Measurements from ENCODE around the gene MRPL43. TPM values are rescaled to one million over a fixed set of nuclear protein-coding genes. Genes with fewer than 3 reads are reported as not detected.

MRPL43 gene
- total and polyA plus RNA-seq, 2 donors (not counting 3 experiments of a cell fraction or from before 2014, with no cell fraction given): 75.0 to 144 TPM

- dilution Hi-C loops (cut with MboI; ENCODE audit: extremely low pct_ligation_motif_present, low sequenced_read_pairs): no loop called here
- H2AFZ ChIP-seq (ENCODE audit: low read depth, low read length): peak overlapping the region; percentile 20
- H3K4me3 ChIP-seq (replicated peaks in 1 of 3; ENCODE audit: insufficient read depth in 1 of 3, low read depth in 1 of 3, low read length in 3 of 3): no peak overlapping the region
- peak; percentile 82 for DNase-seq (ENCODE audit: low read depth, low spot score)
- no peak overlapping the region for H3K4me2 ChIP-seq (ENCODE audit: insufficient read depth, low read length)
- CTCF ChIA-PET: interaction anchor here (0.6 to 7.3 kb wide), 21 partner anchors 12 to 456 kb away, joined by 3 to 254 read pairs (median 5); partner anchors contain the start of genes KAZALD1, LZTS2, MRPL43 and PDZD7
- POLR2A ChIA-PET: no interaction called here
- TF ChIP-seq POLR2AphosphoS5 (IDR thresholded peaks at IDR 0.05; ENCODE audit: insufficient read depth, low read depth, low read length) (no peak), POLR2A (IDR thresholded peaks at IDR 0.05; ENCODE audit: low read depth, low read length) (no peak), GATA2 (IDR thresholded peaks at IDR 0.05; ENCODE audit: insufficient read depth, insufficient read length, low read depth, low read length) (no peak), CTCF (IDR thresholded peaks at IDR 0.05; ENCODE audit: extremely low read depth in 1 of 2, insufficient read depth in 1 of 2, low read depth in 1 of 2, low read length in 2 of 2) (peak; percentile 90 to 93), JUN (IDR thresholded peaks at IDR 0.05; ENCODE audit: borderline replicate concordance, insufficient read depth, insufficient read length, low read depth) (no peak), MAX (IDR thresholded peaks at IDR 0.05; ENCODE audit: insufficient read depth, insufficient read length) (peak; percentile 25), EZH2 (IDR thresholded peaks at IDR 0.05; ENCODE audit: borderline replicate concordance, low read depth, low read length, severe bottlenecking) (no peak), FOS (IDR thresholded peaks at IDR 0.05; ENCODE audit: borderline replicate concordance, insufficient read depth, low read length) (no peak), MYC (IDR thresholded peaks at IDR 0.05; ENCODE audit: low read depth, low read length) (no peak)
- H3K27ac ChIP-seq (ENCODE audit: insufficient read depth, low read depth, low read length): no peak overlapping the region
- no TSS peak for BruUV-seq (replicated peaks)
- H3K27me3 ChIP-seq (ENCODE audit: control insufficient read depth in 2 of 2, insufficient read depth in 2 of 2, low read length in 2 of 2): no peaks in the 10 kb centered on the region
- no peaks in the 10 kb centered on the region for H3K9me3 ChIP-seq (replicated peaks; ENCODE audit: control insufficient read depth, insufficient read depth, low read length)
- H3K9me1 ChIP-seq (replicated peaks; ENCODE audit: control insufficient read depth, extremely low read depth, insufficient read depth, low read length): no peaks in the 10 kb centered on the region
- intact Hi-C loops (cut with micrococcal nuclease): loop anchor here (1.0 to 10.0 kb wide), 3 partner anchors 14 to 104 kb away; partner anchors contain the start of gene SLF2
- no peaks in the 10 kb centered on the region for H4K20me1 ChIP-seq (replicated peaks; ENCODE audit: control insufficient read depth, extremely low read depth, insufficient read depth, low read length)
- peak; percentile 86 for FAIRE-seq
- no peaks in the 10 kb centered on the region for H3K79me2 ChIP-seq (ENCODE audit: control insufficient read depth, insufficient read depth, low read length)
- H3K9ac ChIP-seq (replicated peaks; ENCODE audit: extremely low read depth, insufficient read depth, low read length): no peak overlapping the region
- no peaks in the 10 kb centered on the region for H3K36me3 ChIP-seq (ENCODE audit: control insufficient read depth in 2 of 2, extremely low read depth in 1 of 2, insufficient read depth in 2 of 2, low read length in 2 of 2)
- H3K4me1 ChIP-seq (ENCODE audit: control insufficient read depth, extremely low read depth, insufficient read depth, low read length): no peaks in the 10 kb centered on the region
These were observed 31.5 kb upstream of the MRPL43 start for GRCh38 chr10:101018600-101019439.
